ENCODE measurements around the gene MAML3.
A peak's percentile ranks its signal among the peaks of the same experiment; 100 is the strongest.

MAML3 gene

GRCh38 chr4:139816856-139817255 is 337.1 kb downstream of the MAML3 start:
- H3K4me3 ChIP-seq (ENCODE audit: low read length): peak overlapping the region; percentile 63; the same call in 1 of the 2 replicates
- peak overlapping the region; percentile 82; the same call in 1 of the 2 replicates for H3K9ac ChIP-seq (ENCODE audit: low read depth, low read length)

GRCh38 chr4:139815778-139816601 is 338.0 kb downstream of the MAML3 start:
- Histone ChIP-seq H3K9me3 (ENCODE audit: insufficient read depth, low read depth, low read length) (no peaks in the 10 kb centered on the region), H3K4me3 (ENCODE audit: low read length) (peak overlapping the region; percentile 63), H3K9ac (ENCODE audit: low read depth, low read length) (peak overlapping the region; percentile 82), H3K36me3 (ENCODE audit: insufficient read depth, low read depth, low read length) (no peaks in the 10 kb centered on the region), H3K4me1 (ENCODE audit: insufficient read depth, low read length) (peaks cover 30% of the 10 kb centered on the region), H3K27me3 (ENCODE audit: insufficient read depth, low read length) (no peaks in the 10 kb centered on the region), H3K27ac (ENCODE audit: low read length) (peak overlapping the region; percentile 77)

More at GRCh38 chr4:139816856-139817255, 337.1 kb downstream of the MAML3 start:
- Histone ChIP-seq H3K27ac (ENCODE audit: low read length) (peak overlapping the region; percentile 77), H3K9me3 (ENCODE audit: insufficient read depth, low read depth, low read length) (peaks cover 4% of the 10 kb centered on the region; the same call in 1 of the 2 replicates), H3K27me3 (ENCODE audit: insufficient read depth, low read length) (no peaks in the 10 kb centered on the region), H3K4me1 (ENCODE audit: insufficient read depth, low read length) (peaks cover 30% of the 10 kb centered on the region), H3K36me3 (ENCODE audit: insufficient read depth, low read depth, low read length) (no peaks in the 10 kb centered on the region)

DNA sequence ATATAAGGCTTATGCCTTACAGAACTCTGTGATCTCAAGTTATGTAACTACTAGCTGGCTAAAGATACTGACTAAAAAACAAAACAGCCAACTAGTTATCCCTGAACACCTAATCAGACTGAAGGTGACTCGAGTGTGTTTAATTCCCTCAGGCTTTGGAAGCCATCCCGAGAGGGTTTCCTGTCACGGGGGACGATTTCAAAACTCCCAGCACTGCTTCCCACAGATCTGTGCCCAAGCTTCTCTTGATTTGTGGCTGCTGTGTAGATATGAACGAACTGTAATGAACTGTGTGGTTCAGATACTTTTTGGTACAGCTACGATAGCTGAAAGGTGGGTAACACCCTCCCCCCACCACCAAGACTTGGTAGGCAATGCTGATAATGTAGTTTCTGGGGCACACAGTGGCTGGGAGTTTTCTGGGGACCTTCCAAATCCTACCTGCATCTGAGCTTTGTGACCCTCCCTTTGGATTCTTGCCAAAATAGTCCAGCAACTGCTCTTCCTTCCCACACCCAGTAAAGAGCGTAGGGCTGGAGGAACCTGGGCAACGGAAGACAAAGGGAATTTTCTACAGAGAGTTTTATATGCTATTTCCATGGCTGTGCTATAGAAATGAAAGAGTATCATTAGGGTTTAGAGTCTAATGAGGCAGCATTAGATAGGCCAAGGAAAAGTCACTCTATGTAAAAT is 339.5 kb downstream of the MAML3 start:
- Histone ChIP-seq H3K9me3 (ENCODE audit: insufficient read depth, low read depth, low read length) (peaks cover 8% of the 10 kb centered on the region; the same call in 1 of the 2 replicates), H3K27me3 (ENCODE audit: insufficient read depth, low read length) (no peaks in the 10 kb centered on the region), H3K4me3 (ENCODE audit: low read length) (no peak overlapping the region), H3K9ac (ENCODE audit: low read depth, low read length) (peak overlapping the region; percentile 33; the same call in 1 of the 2 replicates), H3K4me1 (ENCODE audit: insufficient read depth, low read length) (peaks cover 30% of the 10 kb centered on the region), H3K27ac (ENCODE audit: low read length) (no peak overlapping the region), H3K36me3 (ENCODE audit: insufficient read depth, low read depth, low read length) (no peaks in the 10 kb centered on the region)

DNA sequence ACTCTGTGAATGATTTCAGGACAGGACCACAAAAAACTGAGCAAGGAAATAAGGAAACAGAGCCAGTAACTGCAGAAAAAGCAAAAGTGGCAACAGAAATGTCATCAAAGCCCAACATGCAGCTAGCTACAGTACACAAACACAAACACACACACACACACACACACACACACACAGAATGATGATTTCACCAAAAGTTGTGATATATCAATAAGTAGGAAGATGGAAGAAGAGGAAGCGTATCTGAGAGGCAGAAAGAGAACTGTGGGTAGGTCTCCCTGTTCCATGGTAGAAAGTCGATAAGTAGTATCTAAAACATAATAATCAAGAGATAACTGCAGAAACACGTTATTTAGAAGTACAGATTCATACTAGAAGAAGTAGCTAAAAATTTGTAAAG is 340.1 kb downstream of the MAML3 start:
- Histone ChIP-seq H3K27ac (ENCODE audit: low read length) (no peak overlapping the region), H3K27me3 (ENCODE audit: insufficient read depth, low read length) (no peaks in the 10 kb centered on the region), H3K36me3 (ENCODE audit: insufficient read depth, low read depth, low read length) (no peaks in the 10 kb centered on the region), H3K9me3 (ENCODE audit: insufficient read depth, low read depth, low read length) (peaks cover 8% of the 10 kb centered on the region; the same call in 1 of the 2 replicates), H3K4me1 (ENCODE audit: insufficient read depth, low read length) (peaks cover 33% of the 10 kb centered on the region), H3K9ac (ENCODE audit: low read depth, low read length) (peak overlapping the region; percentile 33; the same call in 1 of the 2 replicates), H3K4me3 (ENCODE audit: low read length) (no peak overlapping the region)

DNA sequence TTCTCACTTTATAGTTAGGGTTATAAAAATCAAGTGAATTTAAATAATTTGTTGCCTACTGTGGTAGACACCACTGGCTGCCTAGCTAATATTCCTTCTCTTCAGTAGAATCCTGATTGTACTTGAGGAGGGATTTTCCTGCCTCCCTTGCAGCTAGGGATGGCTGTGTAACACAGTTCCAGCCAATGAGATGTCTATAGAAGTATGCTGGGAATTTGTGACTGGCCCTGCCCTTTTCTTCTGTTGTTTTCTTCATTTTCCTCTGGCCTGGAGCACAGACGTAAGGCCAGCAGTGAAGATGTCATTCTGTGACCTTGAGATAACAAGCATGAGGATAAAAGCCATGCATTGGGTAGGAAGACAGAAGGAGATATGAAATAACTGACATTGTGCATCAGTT is 343.3 kb downstream of the MAML3 start:
- Histone ChIP-seq H3K4me3 (ENCODE audit: low read length) (no peak overlapping the region), H3K9ac (ENCODE audit: low read depth, low read length) (no peak overlapping the region), H3K27ac (ENCODE audit: low read length) (no peak overlapping the region), H3K36me3 (ENCODE audit: insufficient read depth, low read depth, low read length) (no peaks in the 10 kb centered on the region), H3K27me3 (ENCODE audit: insufficient read depth, low read length) (no peaks in the 10 kb centered on the region), H3K9me3 (ENCODE audit: insufficient read depth, low read depth, low read length) (peaks cover 8% of the 10 kb centered on the region; the same call in 1 of the 2 replicates), H3K4me1 (ENCODE audit: insufficient read depth, low read length) (peaks cover 24% of the 10 kb centered on the region)

DNA sequence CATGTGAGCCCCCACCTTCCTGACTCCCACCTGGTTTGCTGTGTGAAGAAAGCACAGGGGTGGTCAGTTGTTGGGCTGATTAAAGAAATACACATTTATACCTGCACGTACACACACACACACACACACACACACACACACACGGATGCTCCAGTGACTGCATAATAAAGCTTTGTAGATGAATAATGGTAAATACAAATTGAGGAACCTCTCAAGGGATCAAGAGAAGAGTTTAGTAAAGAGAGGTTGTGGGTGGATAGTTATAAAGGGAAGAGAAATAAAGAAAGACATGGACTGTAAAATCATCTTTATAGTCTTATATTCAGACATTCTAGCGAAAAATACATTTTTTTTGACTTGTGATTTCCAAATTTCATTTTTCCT is 344.2 kb downstream of the MAML3 start:
- Histone ChIP-seq H3K27me3 (ENCODE audit: insufficient read depth, low read length) (no peaks in the 10 kb centered on the region), H3K4me1 (ENCODE audit: insufficient read depth, low read length) (peaks cover 14% of the 10 kb centered on the region), H3K36me3 (ENCODE audit: insufficient read depth, low read depth, low read length) (no peaks in the 10 kb centered on the region), H3K9ac (ENCODE audit: low read depth, low read length) (no peak overlapping the region), H3K9me3 (ENCODE audit: insufficient read depth, low read depth, low read length) (peaks cover 8% of the 10 kb centered on the region; the same call in 1 of the 2 replicates), H3K27ac (ENCODE audit: low read length) (no peak overlapping the region), H3K4me3 (ENCODE audit: low read length) (no peak overlapping the region)

DNA sequence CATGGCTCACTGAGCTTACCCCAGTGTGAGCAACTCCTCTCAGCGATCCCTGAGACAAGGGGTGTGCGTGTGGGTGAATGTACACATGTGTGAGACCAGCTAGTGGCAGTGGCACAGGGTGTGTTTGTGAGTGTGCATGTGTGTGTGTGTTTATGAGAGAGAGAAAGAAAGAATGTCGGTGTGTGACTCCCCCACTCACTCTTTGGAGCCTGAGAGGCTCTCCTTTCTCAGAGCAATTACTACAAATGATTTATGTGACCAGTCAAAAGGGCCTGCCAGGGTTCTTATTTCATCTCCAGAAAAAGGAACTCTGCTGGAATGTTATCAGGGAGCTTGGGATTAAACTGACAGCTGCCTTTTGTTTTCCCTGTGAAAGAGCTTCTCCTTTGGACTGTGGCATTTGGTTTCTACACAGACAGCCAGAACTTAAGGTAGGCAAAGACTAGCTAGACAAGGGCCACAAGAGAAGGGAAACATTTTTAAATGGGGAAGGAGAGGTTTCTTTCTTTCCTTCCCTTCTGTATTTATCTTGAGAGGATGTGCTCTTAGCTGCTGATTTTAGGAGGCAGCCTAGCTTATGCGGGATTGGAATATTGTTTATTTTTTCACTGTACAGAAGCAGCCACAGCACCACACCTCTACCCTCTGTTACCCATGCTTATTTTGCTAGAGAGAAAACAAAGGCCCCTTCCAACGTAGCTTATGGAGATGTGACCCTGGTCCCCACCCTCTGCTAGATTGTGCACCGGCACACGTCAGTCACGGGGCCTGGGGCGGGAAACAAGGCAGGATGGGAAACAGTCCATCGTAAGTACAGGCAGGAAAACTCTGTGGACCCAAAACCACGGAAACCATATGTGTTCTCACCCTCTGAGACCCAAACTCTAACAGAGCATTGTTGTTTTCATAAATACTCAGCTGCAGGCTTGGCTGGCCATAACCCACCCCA is 344.9 kb downstream of the MAML3 start:
- Histone ChIP-seq H3K9me3 (ENCODE audit: insufficient read depth, low read depth, low read length) (peaks cover 8% of the 10 kb centered on the region; the same call in 1 of the 2 replicates), H3K27me3 (ENCODE audit: insufficient read depth, low read length) (no peaks in the 10 kb centered on the region), H3K9ac (ENCODE audit: low read depth, low read length) (no peak overlapping the region), H3K27ac (ENCODE audit: low read length) (no peak overlapping the region), H3K36me3 (ENCODE audit: insufficient read depth, low read depth, low read length) (no peaks in the 10 kb centered on the region), H3K4me3 (ENCODE audit: low read length) (no peak overlapping the region), H3K4me1 (ENCODE audit: insufficient read depth, low read length) (peaks cover 8% of the 10 kb centered on the region)

DNA sequence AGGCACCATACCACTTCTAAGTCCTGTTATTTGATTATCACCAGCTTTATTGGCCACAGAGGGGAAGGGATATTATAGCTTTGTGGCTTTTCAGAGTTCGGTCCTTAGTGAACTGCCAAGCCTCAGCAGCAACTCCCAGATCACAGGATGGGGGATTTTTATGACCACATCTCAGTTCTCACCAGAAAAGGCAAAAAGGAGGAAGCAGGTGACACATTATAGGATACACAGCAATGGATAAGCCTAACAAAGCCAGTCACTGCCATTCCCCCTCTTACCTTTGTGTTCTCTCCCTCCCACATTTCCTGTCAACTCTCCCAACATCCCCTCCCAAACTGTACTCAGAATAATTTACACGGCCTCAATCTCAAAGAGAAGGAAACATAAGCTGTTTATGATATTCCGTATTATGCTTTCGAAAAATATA is 345.6 kb downstream of the MAML3 start:
- Histone ChIP-seq H3K4me3 (ENCODE audit: low read length) (no peak overlapping the region), H3K9me3 (ENCODE audit: insufficient read depth, low read depth, low read length) (peaks cover 8% of the 10 kb centered on the region; the same call in 1 of the 2 replicates), H3K27me3 (ENCODE audit: insufficient read depth, low read length) (no peaks in the 10 kb centered on the region), H3K4me1 (ENCODE audit: insufficient read depth, low read length) (peaks cover 8% of the 10 kb centered on the region), H3K27ac (ENCODE audit: low read length) (no peak overlapping the region), H3K36me3 (ENCODE audit: insufficient read depth, low read depth, low read length) (no peaks in the 10 kb centered on the region), H3K9ac (ENCODE audit: low read depth, low read length) (no peak overlapping the region)

GRCh38 chr4:139807483-139807882 is 346.5 kb downstream of the MAML3 start:
- Histone ChIP-seq H3K27me3 (ENCODE audit: insufficient read depth, low read length) (no peaks in the 10 kb centered on the region), H3K9ac (ENCODE audit: low read depth, low read length) (no peak overlapping the region), H3K4me3 (ENCODE audit: low read length) (no peak overlapping the region), H3K27ac (ENCODE audit: low read length) (no peak overlapping the region), H3K9me3 (ENCODE audit: insufficient read depth, low read depth, low read length) (peaks cover 8% of the 10 kb centered on the region; the same call in 1 of the 2 replicates), H3K36me3 (ENCODE audit: insufficient read depth, low read depth, low read length) (no peaks in the 10 kb centered on the region), H3K4me1 (ENCODE audit: insufficient read depth, low read length) (peaks cover 8% of the 10 kb centered on the region)

DNA sequence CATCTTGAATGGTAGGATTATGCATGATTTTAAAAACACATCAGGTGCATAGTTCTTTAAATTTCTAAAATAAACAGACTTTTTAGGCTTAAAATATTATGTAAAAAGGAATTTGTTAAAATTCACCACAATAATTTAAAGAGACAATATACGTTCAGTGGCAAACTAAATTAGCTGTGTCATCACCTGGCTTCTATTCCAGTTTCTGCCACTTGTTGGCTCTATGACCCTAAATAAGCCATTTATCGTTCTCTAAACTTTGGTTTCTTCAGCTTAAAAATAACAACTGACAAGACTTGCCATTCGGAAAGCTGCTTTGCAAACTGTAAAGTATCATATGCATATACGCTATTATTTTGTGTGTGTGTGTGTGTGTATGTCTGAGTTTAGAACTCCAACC is 347.1 kb downstream of the MAML3 start:
- H3K4me1 ChIP-seq (ENCODE audit: insufficient read depth, low read length): peaks cover 8% of the 10 kb centered on the region
- no peak overlapping the region for H3K27ac ChIP-seq (ENCODE audit: low read length)
- no peaks in the 10 kb centered on the region for H3K27me3 ChIP-seq (ENCODE audit: insufficient read depth, low read length)
- H3K9me3 ChIP-seq (ENCODE audit: insufficient read depth, low read depth, low read length): peaks cover 8% of the 10 kb centered on the region; the same call in 1 of the 2 replicates
- no peaks in the 10 kb centered on the region for H3K36me3 ChIP-seq (ENCODE audit: insufficient read depth, low read depth, low read length)
- H3K9ac ChIP-seq (ENCODE audit: low read depth, low read length): no peak overlapping the region
- no peak overlapping the region for H3K4me3 ChIP-seq (ENCODE audit: low read length)

- no peaks in the 10 kb centered on the region for H3K4me1 ChIP-seq (ENCODE audit: insufficient read depth, low read length)
Measured at GRCh38 chr4:139802931-139803330, 351.1 kb downstream of the MAML3 start.

More at GRCh38 chr4:139802931-139803330, 351.1 kb downstream of the MAML3 start:
- Histone ChIP-seq H3K27me3 (ENCODE audit: insufficient read depth, low read length) (no peaks in the 10 kb centered on the region), H3K9me3 (ENCODE audit: insufficient read depth, low read depth, low read length) (no peaks in the 10 kb centered on the region), H3K9ac (ENCODE audit: low read depth, low read length) (no peak overlapping the region), H3K36me3 (ENCODE audit: insufficient read depth, low read depth, low read length) (no peaks in the 10 kb centered on the region), H3K4me3 (ENCODE audit: low read length) (no peak overlapping the region), H3K27ac (ENCODE audit: low read length) (no peak overlapping the region)

All from iPS-20b (cell line).